ENCODE data around the gene CCDC71.

GRCh38 chr3:49158792-49159191 is 7.3 kb downstream of the CCDC71 start:
- no peak for TF ChIP-seq ZNF384 (IDR thresholded peaks at IDR 0.05)
- TF ChIP-seq ELF4 (IDR thresholded peaks at IDR 0.05) = no peak

Measured in HEK293T (cell line).